DOHH2 (cell line): ENCODE data around the gene SMARCC1.

ENCODE experiments used
- CTCF ChIP-seq: fragments of 200-600 bp; sonication (generic); IDR thresholded peaks from one replicate; pipeline ENCODE4 v1.5.1; 2014; ENCODE audit warnings: antibody characterized with exemption, mild to moderate bottlenecking, low read depth, low read length; ENCODE audit not compliant: poor library complexity, severe bottlenecking
- EZH2phosphoT487 ChIP-seq: fragments of 200-600 bp; sonication (generic); IDR thresholded peaks from 2 replicates; pipeline ENCODE4 v1.6.1; 2017; ENCODE audit warnings: borderline replicate concordance, mild to moderate bottlenecking, antibody characterized with exemption, low read length, moderate library complexity, mixed read lengths

GRCh38 chr3:47664519-47664918 lies 117.2 kb downstream of the SMARCC1 start:
- TF ChIP-seq CTCF (peak; percentile 31), EZH2phosphoT487 (no peak)
